Measurements from ENCODE around the gene NLGN2.

Gene NLGN2

GRCh38 chr17:7435676-7436555 lies 28.3 kb downstream of the NLGN2 start:
- peak; percentile 66 for DNase-seq (ENCODE audit: low spot score)
- in situ Hi-C loops (cut with MboI; ENCODE audit: low sequenced_read_pairs, unreplicated experiment): no loop called here
- peak; percentile 16 for TF ChIP-seq CTCF (IDR thresholded peaks at IDR 0.05; ENCODE audit: borderline replicate concordance, control extremely low read depth, extremely low read depth, insufficient read depth, missing control alignments)

- peak; percentile 78 for DNase-seq (ENCODE audit: low spot score)
- peak; percentile 68 for TF ChIP-seq CTCF (IDR thresholded peaks at IDR 0.05; ENCODE audit: borderline replicate concordance, control extremely low read depth, extremely low read depth, insufficient read depth, missing control alignments)
- in situ Hi-C loops (cut with MboI; ENCODE audit: low sequenced_read_pairs, unreplicated experiment): no loop called here
Observed at GRCh38 chr17:7436556-7437368, 29.1 kb downstream of the NLGN2 start.

GRCh38 chr17:7437369-7437863 lies 29.8 kb downstream of the NLGN2 start:
- in situ Hi-C loops (cut with MboI; ENCODE audit: low sequenced_read_pairs, unreplicated experiment): no loop called here
- no peak for TF ChIP-seq CTCF (IDR thresholded peaks at IDR 0.05; ENCODE audit: borderline replicate concordance, control extremely low read depth, extremely low read depth, insufficient read depth, missing control alignments)
- DNase-seq (ENCODE audit: low spot score): no peak

GRCh38 chr17:7437950-7438614 lies 30.4 kb downstream of the NLGN2 start:
- TF ChIP-seq CTCF (IDR thresholded peaks at IDR 0.05; ENCODE audit: borderline replicate concordance, control extremely low read depth, extremely low read depth, insufficient read depth, missing control alignments): no peak
- in situ Hi-C loops (cut with MboI; ENCODE audit: low sequenced_read_pairs, unreplicated experiment): no loop called here
- no peak for DNase-seq (ENCODE audit: low spot score)

- no peak for TF ChIP-seq CTCF (IDR thresholded peaks at IDR 0.05; ENCODE audit: borderline replicate concordance, control extremely low read depth, extremely low read depth, insufficient read depth, missing control alignments)
- in situ Hi-C loops (cut with MboI; ENCODE audit: low sequenced_read_pairs, unreplicated experiment): no loop called here
Observed at GRCh38 chr17:7438656-7439460, 31.2 kb downstream of the NLGN2 start.

More at GRCh38 chr17:7438656-7439460, 31.2 kb downstream of the NLGN2 start:
- no peak for DNase-seq (ENCODE audit: low spot score)

Data from GM13976 (cell line).